ENCODE results near the gene EYS.

- TF ChIP-seq CTCF (IDR thresholded peaks at IDR 0.05; ENCODE audit: low read length) (no peak), EZH2phosphoT487 (IDR thresholded peaks at IDR 0.05; ENCODE audit: low read length) (no peak), EZH2 (optimal IDR thresholded peaks at IDR 0.05; ENCODE audit: low read depth, low read length) (no peak)
Measured at GRCh38 chr6:65546894-65547293, 160.1 kb downstream of the EYS start.

All from MM.1S (cell line).